DMS114 treated with DMSO at 0.1 percent for 48 hours (cell line): ENCODE results near the gene ATL2.
A peak's percentile ranks its signal among the peaks of the same experiment; 100 is the strongest.
"Not testable (repeated sequence)": the region's sequence is repeated elsewhere in the genome, so short reads cannot be mapped to it uniquely, and the experiment has no call there.

ENCODE experiments used
- DNase-seq: peaks from one replicate; lab custom pipeline; 2025; ENCODE audit not compliant: unreplicated experiment; lab: John Stamatoyannopoulos, UW

Gene ATL2

GRCh38 chr2:38394041-38394440 is 17.0 kb upstream of the ATL2 start:
- DNase-seq = no peak

GRCh38 chr2:38390947-38391346 is 13.9 kb upstream of the ATL2 start:
- no peak for DNase-seq

- no peak for DNase-seq
Measured at GRCh38 chr2:38387887-38388286, 10.8 kb upstream of the ATL2 start.

- no peak for DNase-seq
Measured at GRCh38 chr2:38386821-38387220, 9.7 kb upstream of the ATL2 start.

GRCh38 chr2:38386377-38386776 is 9.3 kb upstream of the ATL2 start:
- no peak for DNase-seq

GRCh38 chr2:38384338-38384737 is 7.3 kb upstream of the ATL2 start:
- no peak for DNase-seq

- not testable (repeated sequence) for DNase-seq
Measured at GRCh38 chr2:38383741-38384140, 6.7 kb upstream of the ATL2 start.

- DNase-seq = no peak
Measured at GRCh38 chr2:38381381-38382143, 4.5 kb upstream of the ATL2 start.

DNA sequence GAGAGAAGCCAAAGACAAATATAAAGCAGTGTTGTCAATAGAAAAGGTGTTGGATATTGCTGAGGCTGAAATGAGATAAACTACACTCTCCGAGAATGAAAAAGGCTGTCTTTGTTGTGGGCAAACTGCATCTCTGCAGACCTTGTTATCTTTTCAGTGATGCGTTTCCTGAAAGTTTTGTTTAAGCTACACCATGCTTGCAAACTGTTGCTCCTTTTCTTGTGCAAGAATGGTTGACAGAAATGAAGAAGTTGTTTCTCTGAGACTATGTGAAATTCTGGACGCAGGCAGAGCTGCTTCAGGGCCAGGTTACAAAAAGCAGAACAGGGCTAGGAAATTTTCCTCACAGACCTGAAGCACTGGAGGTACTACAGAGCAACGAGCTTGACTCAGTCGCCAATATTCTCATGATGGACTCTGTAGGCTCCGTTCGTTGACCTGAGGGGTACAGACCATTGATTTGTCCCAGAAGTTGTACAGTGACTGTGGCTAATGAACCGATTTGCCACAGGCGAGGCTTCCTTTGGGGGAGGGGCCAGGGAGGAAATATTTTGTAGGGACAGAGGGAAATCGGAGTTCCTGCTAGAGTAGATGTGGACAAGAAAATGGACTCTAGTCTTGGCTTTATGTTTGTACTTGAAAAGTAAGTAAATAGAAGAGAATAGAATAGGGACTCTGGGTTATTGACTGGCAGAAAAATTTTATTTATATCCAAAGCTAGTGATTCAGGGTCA is 3.5 kb upstream of the ATL2 start:
- no peak for DNase-seq

DNA sequence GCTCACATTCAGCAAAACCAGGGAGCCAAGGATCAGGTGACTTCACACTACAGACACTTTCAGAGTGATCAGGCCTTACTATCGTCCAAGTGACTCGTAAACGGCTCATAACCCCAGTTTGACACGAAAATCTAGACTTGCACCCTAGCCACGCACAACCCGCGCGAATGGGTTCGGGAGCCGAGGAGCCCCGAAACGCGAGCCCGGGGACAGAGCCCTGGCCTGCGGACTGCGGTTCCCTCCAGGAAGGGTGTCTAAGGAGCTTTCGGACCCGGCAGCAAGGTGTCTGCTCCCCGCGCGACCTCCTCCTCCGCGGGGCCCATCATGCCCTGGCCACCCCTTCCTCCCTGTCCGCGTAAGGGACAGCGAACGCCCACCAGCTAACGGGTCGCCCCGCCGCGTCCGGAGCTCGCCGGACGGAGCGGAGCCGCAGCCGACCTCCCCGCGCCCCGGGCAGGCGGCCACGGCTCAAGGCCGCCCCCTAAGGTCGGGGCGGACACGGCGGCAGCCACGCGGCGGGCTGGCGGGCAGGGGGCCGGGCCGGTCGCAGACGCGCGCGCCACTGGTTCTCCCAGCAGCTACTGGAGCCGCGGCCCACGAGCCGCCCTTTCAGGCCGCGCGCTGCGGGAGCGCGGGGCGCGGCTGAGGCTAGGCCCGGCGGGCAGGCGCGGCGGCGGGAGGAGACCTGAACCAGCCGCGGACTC is 575 bp downstream of the ATL2 start:
- DNase-seq = no peak

GRCh38 chr2:38375696-38376345 is 1.3 kb downstream of the ATL2 start:
- DNase-seq = peak; percentile 42

- no peak for DNase-seq
Measured at GRCh38 chr2:38374984-38375383, 2.1 kb downstream of the ATL2 start.

- no peak for DNase-seq
Measured at GRCh38 chr2:38371235-38371634, 5.8 kb downstream of the ATL2 start.

GRCh38 chr2:38370664-38371063 is 6.4 kb downstream of the ATL2 start:
- no peak for DNase-seq

- no peak for DNase-seq
Measured at GRCh38 chr2:38362232-38362631, 14.8 kb downstream of the ATL2 start.

- DNase-seq = no peak
Measured at GRCh38 chr2:38360177-38360576, 16.9 kb downstream of the ATL2 start.

DNA sequence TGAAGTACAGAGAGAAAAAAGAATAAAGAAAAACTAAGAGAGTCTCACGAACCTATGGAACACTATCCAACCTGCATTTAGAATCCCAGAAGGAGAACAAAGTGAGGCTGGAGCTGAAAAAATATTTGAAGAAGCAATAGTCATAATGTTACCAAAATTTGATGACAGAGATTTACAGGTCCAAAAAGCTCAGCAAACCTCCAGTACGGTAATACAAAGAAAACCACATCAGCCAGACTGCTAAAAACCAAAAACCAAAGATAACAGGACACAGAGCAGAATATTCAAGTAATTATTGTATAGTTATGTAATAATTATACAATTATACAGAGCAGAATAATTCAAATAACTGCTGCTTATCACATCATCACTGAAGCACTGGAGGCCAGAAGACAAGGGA is 23.7 kb downstream of the ATL2 start:
- no peak for DNase-seq

- DNase-seq = no peak
Measured at GRCh38 chr2:38352336-38352735, 24.7 kb downstream of the ATL2 start.

DNA sequence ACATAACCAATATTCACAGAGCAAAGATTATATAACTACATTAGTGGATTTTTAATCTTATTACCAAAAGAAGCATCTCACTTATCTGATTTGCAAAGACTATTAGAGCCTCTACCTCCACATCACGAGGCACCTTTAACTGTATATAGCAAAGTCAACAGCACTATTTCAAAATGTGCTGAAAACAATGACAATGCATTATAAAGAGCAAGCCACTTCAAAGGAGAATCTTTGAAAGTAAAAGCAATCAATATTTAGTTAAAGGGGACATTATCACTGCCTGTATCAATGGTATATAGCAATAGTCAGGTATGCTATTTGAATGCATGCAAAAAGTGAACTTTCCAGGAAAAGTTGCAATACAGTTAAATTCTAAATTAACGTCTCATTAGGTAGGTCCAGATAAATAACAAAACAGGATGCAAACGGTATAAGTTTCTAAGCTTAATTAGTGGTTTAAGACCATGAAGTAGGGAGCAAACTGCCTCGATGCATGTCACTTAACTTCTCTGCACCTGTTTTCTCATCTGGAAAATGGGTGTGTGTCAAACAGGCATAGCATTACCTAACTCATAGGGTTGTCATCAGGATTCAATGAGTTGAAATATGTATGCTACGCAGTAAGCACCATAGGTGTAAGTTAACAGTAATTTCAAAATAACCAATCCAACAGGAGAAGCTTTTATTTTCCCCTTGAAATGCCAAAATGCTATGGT is 31.6 kb downstream of the ATL2 start:
- DNase-seq = no peak

- no peak for DNase-seq
Measured at GRCh38 chr2:38344813-38345212, 32.3 kb downstream of the ATL2 start.

DNA sequence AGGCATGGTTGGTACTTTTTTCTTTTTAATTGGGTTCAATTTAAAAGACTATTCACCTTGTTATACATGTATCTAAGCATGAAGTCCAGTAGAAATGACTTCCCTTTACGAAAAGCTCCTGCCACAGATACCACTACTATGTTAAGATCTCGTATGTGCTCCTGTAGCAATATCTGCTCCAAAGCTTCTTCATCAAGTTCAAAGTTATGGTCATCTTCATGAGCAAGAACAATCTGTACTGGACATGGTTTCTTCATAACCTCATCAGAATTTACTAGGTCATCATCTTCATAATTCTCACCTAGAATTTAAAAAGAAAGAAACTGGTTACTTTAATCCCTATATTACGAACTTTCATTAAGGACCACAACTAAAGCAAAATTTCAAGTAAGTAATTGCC is 33.9 kb downstream of the ATL2 start:
- DNase-seq = no peak
